Neutrophil (primary cell): ENCODE data around the gene PHOSPHO1.

Experiments used
- H3K27ac ChIP-seq: fragments of 200-600 bp; sonication (generic); 2 replicates; pipeline ENCODE4 v1.5.1; 2016; ENCODE audit warnings: mild to moderate bottlenecking, moderate library complexity
- H3K27me3 ChIP-seq: fragments of 200-600 bp; sonication (generic); 2 replicates; pipeline ENCODE4 v1.6.0; 2016; ENCODE audit warnings: mild to moderate bottlenecking
- H3K36me3 ChIP-seq: fragments of 200-600 bp; sonication (generic); 2 replicates; pipeline ENCODE4 v1.5.1; 2017
- H3K4me1 ChIP-seq, 2 experiments: fragments of 200-600 bp in 1 of 2; sonication (generic) in 1 of 2; 1 replicate in 1 of 2; 2 replicates in 1 of 2; pipeline versions ENCODE4 v1.5.1 to v1.6.1; 2013 to 2016; ENCODE audit warnings: low read depth in 1 of 2, low read length in 1 of 2, mild to moderate bottlenecking in 1 of 2, moderate library complexity in 1 of 2; ENCODE audit not compliant: control insufficient read depth in 1 of 2, insufficient read depth in 1 of 2
- H3K4me3 ChIP-seq, 2 experiments: fragments of 200-600 bp in 1 of 2; sonication (generic) in 1 of 2; 1 replicate in 1 of 2; 2 replicates in 1 of 2; pipeline ENCODE4 v1.5.1; 2013 to 2016; ENCODE audit warnings: low read depth in 1 of 2, low read length in 1 of 2, mild to moderate bottlenecking in 1 of 2, moderate library complexity in 1 of 2
- H3K9me3 ChIP-seq: fragments of 200-600 bp; sonication (generic); 2 replicates; pipeline ENCODE4 v1.5.1; 2016
- CTCF ChIP-seq: fragments of 200-600 bp; sonication (generic); IDR thresholded peaks from 2 replicates; pipeline ENCODE4 v1.5.1; 2016; ENCODE audit warnings: antibody characterized with exemption

The PHOSPHO1 gene

GRCh38 chr17:49210158-49211029 is 20.2 kb downstream of the PHOSPHO1 start, which contains the start of the genes ABI3 and GNGT2:
ABI3 (plus strand) TSS chr17:49210707; CDS start chr17:49210725, 18 bp downstream.
GNGT2 (minus strand) TSS chr17:49210574; CDS start chr17:49207422, 3,152 bp downstream.
- H3K4me1 ChIP-seq: peaks cover 0 to 8% of the 10 kb centered on the region in 2 experiments
- no peaks in the 10 kb centered on the region for H3K9me3 ChIP-seq
- no peak within 1 kb of the TSS for H3K4me3 ChIP-seq
- H3K27ac ChIP-seq: no peak within 1 kb of the TSS
- no peak for TF ChIP-seq CTCF
- H3K27me3 ChIP-seq: peaks cover 62% of the 10 kb centered on the region
- H3K36me3 ChIP-seq: no peaks in the 10 kb centered on the region

GRCh38 chr17:49209061-49209571 is 21.5 kb downstream of the PHOSPHO1 start:
- TF ChIP-seq CTCF: no peak
- Histone ChIP-seq H3K27ac (no peak overlapping the region), H3K36me3 (no peaks in the 10 kb centered on the region), H3K4me1 (peaks cover 0 to 5% of the 10 kb centered on the region in 2 experiments), H3K4me3 (no peak overlapping the region), H3K27me3 (peaks cover 70% of the 10 kb centered on the region), H3K9me3 (no peaks in the 10 kb centered on the region)

GRCh38 chr17:49204516-49204915 is 26.1 kb downstream of the PHOSPHO1 start:
- Histone ChIP-seq H3K27me3 (peaks cover 41% of the 10 kb centered on the region), H3K36me3 (no peaks in the 10 kb centered on the region)

GRCh38 chr17:49203796-49204195 is 26.8 kb downstream of the PHOSPHO1 start:
- Histone ChIP-seq H3K27me3 (peaks cover 34% of the 10 kb centered on the region), H3K9me3 (no peaks in the 10 kb centered on the region), H3K4me3 (no peak overlapping the region), H3K27ac (no peak overlapping the region), H3K4me1 (no peaks in the 10 kb centered on the region), H3K36me3 (no peaks in the 10 kb centered on the region)
- no peak for TF ChIP-seq CTCF

More at GRCh38 chr17:49204516-49204915, 26.1 kb downstream of the PHOSPHO1 start:
- H3K4me3 ChIP-seq: no peak overlapping the region
- no peak for TF ChIP-seq CTCF
- no peak overlapping the region for H3K27ac ChIP-seq
- no peaks in the 10 kb centered on the region for H3K9me3 ChIP-seq
- H3K4me1 ChIP-seq: no peaks in the 10 kb centered on the region

GRCh38 chr17:49201481-49201927 is 29.1 kb downstream of the PHOSPHO1 start:
- Histone ChIP-seq H3K27ac (no peak overlapping the region), H3K36me3 (no peaks in the 10 kb centered on the region), H3K9me3 (no peaks in the 10 kb centered on the region), H3K27me3 (peaks cover 13% of the 10 kb centered on the region), H3K4me3 (no peak overlapping the region), H3K4me1 (no peaks in the 10 kb centered on the region)
- TF ChIP-seq CTCF: no peak
